GM18909 (cell line): Measurements from ENCODE around the gene ATF3.

Source experiments
- ATAC-seq: cut with Tn5 transposase; IDR thresholded peaks from one replicate; pipeline ENCODE4 v1.9.1; 2021; ENCODE audit warnings: mild to moderate bottlenecking; ENCODE audit not compliant: unreplicated experiment, poor library complexity

Gene ATF3

GRCh38 chr1:212586206-212587015, 22.1 kb upstream of the ATF3 start:
- peak; percentile 94 for ATAC-seq

DNA sequence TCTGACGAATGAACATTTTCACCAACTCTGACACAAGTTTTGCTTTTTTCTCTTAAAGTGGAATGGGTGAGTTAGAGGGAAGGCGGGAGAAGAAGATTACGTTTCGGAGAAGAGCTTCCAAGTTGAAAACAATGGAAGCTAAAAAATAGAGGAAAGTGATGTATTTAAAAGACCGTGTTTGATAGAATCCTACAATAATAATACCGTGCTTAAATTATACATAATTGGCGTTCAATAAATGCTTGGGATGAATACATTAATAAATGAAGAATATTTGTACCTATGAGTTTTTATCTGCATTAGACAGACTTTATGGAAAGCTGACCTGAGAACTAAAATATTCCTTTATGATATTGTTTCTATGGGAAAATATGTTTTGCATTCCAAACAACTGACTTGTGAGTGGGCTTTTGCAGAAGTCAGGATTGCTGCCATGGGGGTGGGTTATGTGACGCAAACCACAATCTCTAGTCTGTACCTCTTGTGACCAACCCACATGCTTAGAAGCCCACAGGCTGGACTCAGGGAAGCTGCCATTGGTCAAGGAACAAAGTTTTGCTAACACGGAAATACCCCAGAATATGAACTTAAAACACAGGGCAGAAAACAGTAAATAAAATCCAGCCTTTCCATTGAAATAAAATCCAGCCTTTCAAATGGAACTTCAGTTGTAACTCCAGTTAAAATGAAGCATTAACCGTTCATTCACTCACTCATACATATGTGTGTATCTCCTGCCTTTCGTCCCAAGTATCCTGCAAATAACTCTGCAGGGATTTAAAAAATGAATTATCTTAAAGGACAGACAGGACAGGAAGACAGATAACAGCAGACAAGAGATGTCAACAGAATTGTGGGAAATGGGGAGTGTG, 21.3 kb upstream of the ATF3 start:
- no peak for ATAC-seq

DNA sequence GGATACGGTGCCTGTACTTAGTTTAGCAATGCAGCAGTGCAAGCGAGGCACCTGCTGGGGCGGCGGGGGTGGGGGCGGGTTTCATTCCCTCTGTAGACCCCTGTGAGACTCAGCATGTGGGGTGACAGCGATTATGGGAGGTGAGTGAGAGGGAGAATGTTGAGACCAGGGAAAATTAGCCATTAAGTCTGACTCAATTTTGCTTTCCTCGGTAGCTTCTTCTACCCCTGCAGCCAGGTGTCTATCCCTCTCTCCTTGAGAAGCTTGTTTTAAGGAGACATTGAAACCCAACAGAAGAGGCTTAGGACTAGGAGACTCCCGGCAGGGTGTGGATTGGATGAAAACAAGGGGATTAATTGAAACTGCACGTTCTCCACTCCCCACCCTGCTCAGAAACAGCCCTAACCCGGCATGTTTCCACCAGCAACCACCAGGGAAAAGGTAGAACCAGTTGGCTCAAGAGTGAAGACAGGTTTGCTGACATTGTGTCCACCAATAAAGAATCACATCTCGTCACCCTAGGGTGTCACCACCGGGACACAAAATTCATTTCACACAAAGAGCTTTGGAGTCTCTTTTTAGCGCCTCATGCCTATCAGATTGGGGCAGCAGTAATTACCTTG, 20.6 kb upstream of the ATF3 start:
- no peak for ATAC-seq

DNA sequence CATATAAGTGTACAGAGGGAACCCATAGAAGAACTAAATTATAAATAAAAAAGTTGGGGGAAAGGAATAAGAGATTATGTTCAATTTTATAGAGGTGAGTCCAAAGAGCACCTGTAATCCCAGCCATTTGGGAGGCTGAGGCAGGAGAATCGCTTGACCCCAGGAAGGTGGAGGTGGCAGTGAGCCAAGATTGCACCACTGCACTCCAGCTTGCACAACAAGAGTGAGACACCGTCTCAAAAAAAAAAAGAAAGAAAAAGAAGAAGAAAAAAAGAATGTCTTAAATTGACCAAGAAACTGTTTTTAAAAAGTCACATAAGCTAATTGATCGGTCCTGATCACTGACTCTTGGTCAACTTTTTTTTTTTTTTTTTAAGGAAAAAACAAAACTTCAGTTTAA, 19.1 kb upstream of the ATF3 start:
- ATAC-seq = no peak

GRCh38 chr1:212591922-212592321, 16.6 kb upstream of the ATF3 start:
- peak; percentile 56 for ATAC-seq

DNA sequence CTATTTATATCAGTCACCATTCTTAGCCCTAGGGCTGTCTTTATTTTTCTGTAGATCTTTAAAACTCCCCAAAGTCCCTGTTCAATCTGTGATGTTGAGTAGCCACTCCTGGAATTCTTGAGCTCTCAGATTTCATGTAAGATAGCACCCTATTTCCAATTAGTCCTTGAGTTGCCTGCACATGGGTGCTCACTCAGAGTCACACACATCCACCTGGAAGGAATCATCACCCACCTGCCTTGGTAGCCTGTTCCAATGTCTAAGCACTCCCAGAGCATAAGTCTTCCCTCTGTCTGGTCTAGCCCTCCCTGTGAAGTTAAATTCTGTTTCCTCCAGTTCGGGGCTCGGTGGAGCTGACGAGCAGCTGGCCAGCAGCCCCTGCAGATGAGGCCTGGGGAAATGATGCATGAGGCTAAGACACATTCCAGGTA, 14.7 kb upstream of the ATF3 start:
- no peak for ATAC-seq

DNA sequence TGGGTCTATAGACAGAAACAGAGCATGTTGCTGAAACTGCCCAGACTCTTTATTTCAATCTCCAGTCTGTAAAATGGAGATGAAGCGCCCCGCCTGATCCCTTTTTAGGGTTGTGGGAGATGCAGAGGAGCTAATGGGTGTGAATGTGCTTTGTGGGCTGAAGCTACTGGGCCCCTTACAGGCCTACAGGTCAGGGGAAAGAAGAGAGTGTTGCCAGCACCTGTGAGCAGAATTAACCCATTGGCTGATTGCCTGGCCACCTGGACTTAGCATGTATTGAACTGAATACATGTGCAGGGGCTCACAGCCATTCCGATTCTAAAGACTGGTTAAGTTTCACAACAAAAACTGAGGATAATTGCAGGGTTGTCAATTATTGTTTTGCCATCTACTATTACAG, 13.9 kb upstream of the ATF3 start:
- ATAC-seq = no peak

DNA sequence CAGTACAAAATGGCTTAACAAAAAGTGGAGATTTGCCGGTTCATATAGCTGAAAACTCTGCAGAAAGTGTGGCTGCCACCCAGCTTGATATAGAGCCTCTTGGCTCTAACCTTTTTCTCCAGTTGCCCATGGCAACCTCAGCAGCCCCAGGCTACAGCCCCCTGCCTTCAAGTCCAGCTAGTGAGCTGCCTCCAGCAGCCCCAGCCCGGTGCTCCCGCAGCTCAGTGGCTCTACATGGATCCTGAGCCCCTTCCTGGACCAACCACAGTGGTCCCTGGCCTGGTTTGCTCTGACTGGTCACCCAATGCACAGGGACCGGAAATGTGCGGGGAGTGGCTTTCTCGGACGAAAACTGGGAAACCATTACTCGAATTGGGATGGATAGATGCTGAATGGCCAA, 13.3 kb upstream of the ATF3 start:
- no peak for ATAC-seq

DNA sequence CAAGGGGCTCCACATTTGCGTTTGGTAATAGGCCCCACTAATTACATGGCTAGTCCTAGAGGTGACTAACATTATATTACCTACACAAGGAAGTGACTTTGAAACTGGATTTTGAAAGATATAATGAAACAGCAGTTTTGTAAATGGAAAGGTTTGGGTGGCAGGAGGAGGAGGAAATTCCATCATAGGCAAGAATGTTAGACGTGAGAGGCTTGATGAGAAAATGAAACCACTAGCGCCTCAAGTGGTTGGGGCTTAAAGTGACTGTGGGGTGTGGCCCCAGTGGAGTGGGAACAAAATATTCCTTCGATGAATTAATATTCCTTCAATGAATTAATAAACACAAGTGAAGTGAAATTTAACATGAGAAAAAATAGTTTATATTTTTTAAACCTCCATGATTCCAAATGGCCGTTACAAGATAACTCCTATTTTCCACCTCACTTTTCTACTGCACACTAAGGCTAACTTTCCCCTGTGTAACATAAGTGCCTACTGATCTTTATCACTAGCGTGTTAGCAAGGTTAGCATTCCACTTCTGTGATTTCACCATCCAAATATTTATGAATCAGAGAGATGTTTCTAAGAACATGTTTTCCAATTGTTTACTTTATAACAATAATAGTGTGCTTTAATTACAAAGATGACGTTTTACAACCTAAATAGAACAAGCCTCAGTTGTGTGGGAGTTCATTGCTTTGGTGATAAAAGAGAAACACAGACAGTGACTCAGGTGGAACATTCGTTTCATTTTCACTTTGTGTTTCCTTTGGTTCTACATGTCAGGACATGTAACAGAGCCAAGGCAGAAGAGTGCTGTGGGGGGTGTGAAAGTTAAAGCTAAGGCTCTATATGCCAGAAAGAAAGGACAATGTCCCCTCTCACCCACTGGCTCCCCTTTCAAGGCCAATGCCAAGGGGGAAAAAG, 12.5 kb upstream of the ATF3 start:
- ATAC-seq = peak; percentile 91

GRCh38 chr1:212596798-212597197, 11.8 kb upstream of the ATF3 start:
- no peak for ATAC-seq

GRCh38 chr1:212597487-212597886, 11.1 kb upstream of the ATF3 start:
- ATAC-seq = no peak

GRCh38 chr1:212600071-212600915, 8.3 kb upstream of the ATF3 start:
- no peak for ATAC-seq

GRCh38 chr1:212600980-212601379, 7.6 kb upstream of the ATF3 start:
- no peak for ATAC-seq

DNA sequence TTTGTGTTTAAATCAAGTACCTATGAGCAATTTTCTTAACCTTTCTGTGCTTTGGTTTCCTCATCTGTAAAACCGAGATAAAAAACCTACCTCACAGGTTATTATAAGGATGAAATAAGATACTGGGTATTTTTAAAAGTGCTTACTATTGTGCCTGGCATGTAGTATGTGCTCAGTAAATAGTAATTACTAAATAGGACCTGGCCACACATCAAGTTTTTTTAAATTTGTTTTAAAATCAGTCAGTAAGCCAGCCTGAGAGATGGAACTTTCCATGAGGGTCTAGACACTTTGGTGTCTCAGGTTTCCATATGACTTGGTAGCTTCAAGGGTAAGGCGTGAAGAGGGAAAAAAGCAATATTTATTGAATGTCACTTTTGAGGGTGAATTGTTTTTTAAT, 7.0 kb upstream of the ATF3 start:
- no peak for ATAC-seq

- ATAC-seq = no peak
These were observed 2.8 kb upstream of the ATF3 start for GRCh38 chr1:212605441-212606394.

DNA sequence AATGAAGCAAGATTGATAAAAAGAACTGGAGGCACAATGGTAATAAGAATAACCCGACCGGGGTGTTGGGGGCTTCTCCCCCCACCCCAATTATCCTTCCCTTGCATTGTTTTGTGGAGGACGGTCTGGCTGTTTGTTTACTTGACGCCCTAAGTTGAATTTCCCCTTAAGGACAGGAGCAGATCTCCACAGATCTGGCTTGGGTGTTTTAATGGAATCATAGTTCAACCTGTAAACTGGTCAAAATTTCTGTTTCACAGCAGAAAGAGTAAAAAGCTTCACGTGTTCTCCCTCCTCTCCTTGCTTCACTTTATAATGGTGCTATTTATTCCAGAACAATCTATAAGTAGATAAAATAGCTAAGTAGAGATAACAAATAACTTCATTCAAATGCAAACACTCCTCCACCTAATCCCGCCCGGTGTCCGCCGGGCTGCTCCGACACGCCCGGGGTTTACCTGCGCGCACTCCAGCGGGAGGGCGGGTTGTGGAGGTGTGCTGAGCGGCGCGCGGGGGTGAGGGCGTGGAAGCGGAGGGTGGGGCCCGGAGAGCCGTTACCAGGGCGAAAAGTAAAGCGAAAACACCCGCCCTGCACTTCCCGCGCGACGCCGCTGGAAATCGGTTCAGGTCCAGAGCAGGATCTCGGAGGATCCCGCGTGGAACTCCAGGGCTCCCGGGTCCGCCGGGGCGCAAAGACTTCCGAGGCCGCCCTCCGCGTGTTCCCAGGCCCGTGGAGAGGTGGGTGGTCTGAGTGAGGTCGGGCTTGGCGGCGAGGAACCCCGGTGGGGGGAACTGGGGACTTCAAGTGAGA, 2.0 kb upstream of the ATF3 start:
- ATAC-seq = no peak

GRCh38 chr1:212607206-212607912, 1.2 kb upstream of the ATF3 start:
- no peak for ATAC-seq
